ENCODE results near the gene CABLES2. TPM values are rescaled to one million over a fixed set of nuclear protein-coding genes. Genes with fewer than 3 reads are reported as not detected.

The CABLES2 gene
- total RNA-seq, 1 experiment from 2014 or later: 7.5 TPM

DNA sequence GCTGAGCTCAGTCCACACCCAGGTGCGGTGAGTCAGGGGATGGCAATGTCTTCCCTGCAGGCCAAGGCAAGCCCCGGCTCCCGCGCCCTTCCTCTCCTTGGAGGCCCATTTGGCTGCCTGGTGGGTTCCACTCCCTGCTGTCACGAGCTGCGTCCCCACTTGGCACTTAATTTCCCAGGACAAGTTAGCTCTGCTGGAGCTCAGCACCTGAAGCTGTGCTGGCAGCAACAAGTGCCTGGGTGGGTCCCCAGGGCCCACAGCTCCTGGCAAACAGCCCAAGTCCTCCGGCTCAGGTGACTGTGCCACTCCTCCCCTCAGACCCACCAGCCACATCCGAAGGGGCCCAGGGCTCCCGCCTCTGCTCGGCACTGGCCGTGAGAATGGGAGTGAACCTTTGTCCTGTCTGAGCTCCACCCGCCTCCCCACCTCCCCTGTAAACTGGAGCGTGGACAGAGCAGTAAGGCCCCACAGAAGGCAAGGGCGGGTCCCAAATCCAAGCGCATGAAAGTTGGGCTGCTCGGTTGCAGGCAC is 56.9 kb downstream of the CABLES2 start:
- ATAC-seq (no peak), DNase-seq (ENCODE audit: low spot score) (no peak)
- Mint-ChIP-seq H3K27ac (no peak overlapping the region), H3K27me3 (ENCODE audit: low read depth) (no peaks in the 10 kb centered on the region), H3K36me3 (peaks cover 49% of the 10 kb centered on the region), H3K4me1 (peaks cover 2% of the 10 kb centered on the region; the same call in 1 of the 2 replicates), H3K9me3 (peaks cover 9% of the 10 kb centered on the region), H3K4me3 (no peak overlapping the region)
- ChIA-PET POLR2A (no interaction called here), CTCF (interaction anchor here (1.0 to 3.2 kb wide), 4 partner anchors 14 to 33 kb away, joined by 3 to 14 read pairs (median 5); no protein-coding TSS in a partner anchor)
- TF ChIP-seq ZBTB21 (CRISPR knock-in tag; IDR thresholded peaks at IDR 0.05; ENCODE audit: borderline replicate concordance): no peak
- TF ChIP-seq, protein P1, sequence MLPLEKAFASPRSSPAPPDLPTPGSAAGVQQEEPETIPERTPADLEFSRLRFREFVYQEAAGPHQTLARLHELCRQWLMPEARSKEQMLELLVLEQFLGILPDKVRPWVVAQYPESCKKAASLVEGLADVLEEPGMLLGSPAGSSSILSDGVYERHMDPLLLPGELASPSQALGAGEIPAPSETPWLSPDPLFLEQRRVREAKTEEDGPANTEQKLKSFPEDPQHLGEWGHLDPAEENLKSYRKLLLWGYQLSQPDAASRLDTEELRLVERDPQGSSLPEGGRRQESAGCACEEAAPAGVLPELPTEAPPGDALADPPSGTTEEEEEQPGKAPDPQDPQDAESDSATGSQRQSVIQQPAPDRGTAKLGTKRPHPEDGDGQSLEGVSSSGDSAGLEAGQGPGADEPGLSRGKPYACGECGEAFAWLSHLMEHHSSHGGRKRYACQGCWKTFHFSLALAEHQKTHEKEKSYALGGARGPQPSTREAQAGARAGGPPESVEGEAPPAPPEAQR (CRISPR knock-in tag; IDR thresholded peaks at IDR 0.05): no peak

DNA sequence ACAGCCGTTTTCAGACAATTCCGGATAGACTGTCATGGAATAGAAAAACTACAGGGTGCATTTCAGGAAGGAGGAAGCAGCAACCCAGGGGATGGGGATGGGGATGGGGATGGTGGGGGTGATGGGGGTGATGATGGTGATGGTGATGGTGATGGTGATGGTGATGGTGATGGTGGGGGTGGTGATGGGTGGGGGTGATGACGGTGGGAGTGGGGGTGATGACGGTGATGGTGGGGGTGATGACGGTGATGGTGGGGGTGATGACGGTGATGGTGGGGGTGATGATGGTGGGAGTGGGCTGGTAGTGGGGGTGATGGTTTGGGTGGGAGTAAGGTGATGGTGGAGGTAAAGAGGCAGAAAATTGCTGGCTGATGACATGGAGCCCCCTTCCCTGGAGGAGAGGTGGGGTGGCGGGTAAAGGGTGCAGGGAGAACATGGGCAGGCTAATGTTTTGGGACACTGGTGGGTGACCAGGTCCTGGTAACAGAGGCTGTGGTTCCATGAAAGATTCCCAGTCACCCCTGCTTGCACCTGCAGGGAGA is 57.5 kb downstream of the CABLES2 start:
- H3K4me3 Mint-ChIP-seq: no peak overlapping the region
- peaks cover 2% of the 10 kb centered on the region; the same call in 1 of the 2 replicates for H3K4me1 Mint-ChIP-seq
- TF ChIP-seq, protein P2, sequence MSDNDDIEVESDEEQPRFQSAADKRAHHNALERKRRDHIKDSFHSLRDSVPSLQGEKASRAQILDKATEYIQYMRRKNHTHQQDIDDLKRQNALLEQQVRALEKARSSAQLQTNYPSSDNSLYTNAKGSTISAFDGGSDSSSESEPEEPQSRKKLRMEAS (CRISPR knock-in tag; IDR thresholded peaks at IDR 0.05): no peak
- no peak for TF ChIP-seq PRRX2 (CRISPR knock-in tag; IDR thresholded peaks at IDR 0.05)
- no peak for TF ChIP-seq ZBTB21 (CRISPR knock-in tag; IDR thresholded peaks at IDR 0.05; ENCODE audit: borderline replicate concordance)
- TF ChIP-seq, protein P3, sequence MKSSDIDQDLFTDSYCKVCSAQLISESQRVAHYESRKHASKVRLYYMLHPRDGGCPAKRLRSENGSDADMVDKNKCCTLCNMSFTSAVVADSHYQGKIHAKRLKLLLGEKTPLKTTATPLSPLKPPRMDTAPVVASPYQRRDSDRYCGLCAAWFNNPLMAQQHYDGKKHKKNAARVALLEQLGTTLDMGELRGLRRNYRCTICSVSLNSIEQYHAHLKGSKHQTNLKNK (CRISPR knock-in tag; IDR thresholded peaks at IDR 0.05): no peak
- no peak for TF ChIP-seq ETV6 (CRISPR knock-in tag; IDR thresholded peaks at IDR 0.05)
- no peak for TF ChIP-seq TEAD4 (CRISPR knock-in tag; IDR thresholded peaks at IDR 0.05)
- peaks cover 9% of the 10 kb centered on the region for H3K9me3 Mint-ChIP-seq
- DNase-seq (ENCODE audit: low spot score): no peak
- H3K27me3 Mint-ChIP-seq (ENCODE audit: low read depth): no peaks in the 10 kb centered on the region
- no peak overlapping the region for H3K27ac Mint-ChIP-seq
- ChIA-PET POLR2A (no interaction called here), CTCF (interaction anchor here (1.0 to 3.2 kb wide), 3 partner anchors 16 to 33 kb away, joined by 3 to 14 read pairs (median 7); no protein-coding TSS in a partner anchor)
- H3K36me3 Mint-ChIP-seq: peaks cover 52% of the 10 kb centered on the region
- no peak for ATAC-seq

DNA sequence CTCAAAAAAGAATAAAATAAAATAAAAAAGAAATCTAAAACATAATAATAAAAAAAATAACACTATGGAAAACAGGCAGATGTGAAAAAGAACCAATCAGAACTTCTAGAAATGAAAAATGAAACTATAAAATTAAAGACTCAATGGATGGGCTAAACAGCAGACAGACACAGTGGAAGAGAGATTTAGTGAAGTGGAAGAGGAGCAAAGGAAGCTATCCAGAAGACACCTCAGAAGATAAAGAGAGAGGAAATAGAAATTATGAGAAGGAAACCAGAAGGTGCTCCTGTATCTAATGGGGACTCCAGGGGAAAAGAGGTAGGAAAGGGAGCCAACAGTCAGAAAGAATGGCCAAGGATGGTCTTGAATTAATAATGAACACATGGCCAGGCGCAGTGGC is 58.5 kb downstream of the CABLES2 start:
- ChIA-PET CTCF (interaction anchor here (3.2 kb wide), 1 partner anchor 34 kb away, joined by 14 read pairs; no protein-coding TSS in a partner anchor), POLR2A (interaction anchor here (0.6 kb wide), 1 partner anchor 1425 kb away, joined by 4 read pairs; no protein-coding TSS in a partner anchor)
- no peaks in the 10 kb centered on the region for H3K27me3 Mint-ChIP-seq (ENCODE audit: low read depth)
- TF ChIP-seq, protein P2 (CRISPR knock-in tag; IDR thresholded peaks at IDR 0.05): no peak
- TF ChIP-seq RORB (CRISPR knock-in tag; IDR thresholded peaks at IDR 0.05) (no peak), SP1 (CRISPR knock-in tag; conservative IDR thresholded peaks at IDR 0.05) (no peak), CREM (CRISPR knock-in tag; IDR thresholded peaks at IDR 0.05) (no peak), NR2C2 (CRISPR knock-in tag; IDR thresholded peaks at IDR 0.05) (no peak), HMGA2 (CRISPR knock-in tag; IDR thresholded peaks at IDR 0.05) (no peak)
- TF ChIP-seq, protein P4, sequence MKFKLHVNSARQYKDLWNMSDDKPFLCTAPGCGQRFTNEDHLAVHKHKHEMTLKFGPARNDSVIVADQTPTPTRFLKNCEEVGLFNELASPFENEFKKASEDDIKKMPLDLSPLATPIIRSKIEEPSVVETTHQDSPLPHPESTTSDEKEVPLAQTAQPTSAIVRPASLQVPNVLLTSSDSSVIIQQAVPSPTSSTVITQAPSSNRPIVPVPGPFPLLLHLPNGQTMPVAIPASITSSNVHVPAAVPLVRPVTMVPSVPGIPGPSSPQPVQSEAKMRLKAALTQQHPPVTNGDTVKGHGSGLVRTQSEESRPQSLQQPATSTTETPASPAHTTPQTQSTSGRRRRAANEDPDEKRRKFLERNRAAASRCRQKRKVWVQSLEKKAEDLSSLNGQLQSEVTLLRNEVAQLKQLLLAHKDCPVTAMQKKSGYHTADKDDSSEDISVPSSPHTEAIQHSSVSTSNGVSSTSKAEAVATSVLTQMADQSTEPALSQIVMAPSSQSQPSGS (CRISPR knock-in tag; IDR thresholded peaks at IDR 0.05; ENCODE audit: borderline replicate concordance, low read depth): no peak
- TF ChIP-seq, protein P5, sequence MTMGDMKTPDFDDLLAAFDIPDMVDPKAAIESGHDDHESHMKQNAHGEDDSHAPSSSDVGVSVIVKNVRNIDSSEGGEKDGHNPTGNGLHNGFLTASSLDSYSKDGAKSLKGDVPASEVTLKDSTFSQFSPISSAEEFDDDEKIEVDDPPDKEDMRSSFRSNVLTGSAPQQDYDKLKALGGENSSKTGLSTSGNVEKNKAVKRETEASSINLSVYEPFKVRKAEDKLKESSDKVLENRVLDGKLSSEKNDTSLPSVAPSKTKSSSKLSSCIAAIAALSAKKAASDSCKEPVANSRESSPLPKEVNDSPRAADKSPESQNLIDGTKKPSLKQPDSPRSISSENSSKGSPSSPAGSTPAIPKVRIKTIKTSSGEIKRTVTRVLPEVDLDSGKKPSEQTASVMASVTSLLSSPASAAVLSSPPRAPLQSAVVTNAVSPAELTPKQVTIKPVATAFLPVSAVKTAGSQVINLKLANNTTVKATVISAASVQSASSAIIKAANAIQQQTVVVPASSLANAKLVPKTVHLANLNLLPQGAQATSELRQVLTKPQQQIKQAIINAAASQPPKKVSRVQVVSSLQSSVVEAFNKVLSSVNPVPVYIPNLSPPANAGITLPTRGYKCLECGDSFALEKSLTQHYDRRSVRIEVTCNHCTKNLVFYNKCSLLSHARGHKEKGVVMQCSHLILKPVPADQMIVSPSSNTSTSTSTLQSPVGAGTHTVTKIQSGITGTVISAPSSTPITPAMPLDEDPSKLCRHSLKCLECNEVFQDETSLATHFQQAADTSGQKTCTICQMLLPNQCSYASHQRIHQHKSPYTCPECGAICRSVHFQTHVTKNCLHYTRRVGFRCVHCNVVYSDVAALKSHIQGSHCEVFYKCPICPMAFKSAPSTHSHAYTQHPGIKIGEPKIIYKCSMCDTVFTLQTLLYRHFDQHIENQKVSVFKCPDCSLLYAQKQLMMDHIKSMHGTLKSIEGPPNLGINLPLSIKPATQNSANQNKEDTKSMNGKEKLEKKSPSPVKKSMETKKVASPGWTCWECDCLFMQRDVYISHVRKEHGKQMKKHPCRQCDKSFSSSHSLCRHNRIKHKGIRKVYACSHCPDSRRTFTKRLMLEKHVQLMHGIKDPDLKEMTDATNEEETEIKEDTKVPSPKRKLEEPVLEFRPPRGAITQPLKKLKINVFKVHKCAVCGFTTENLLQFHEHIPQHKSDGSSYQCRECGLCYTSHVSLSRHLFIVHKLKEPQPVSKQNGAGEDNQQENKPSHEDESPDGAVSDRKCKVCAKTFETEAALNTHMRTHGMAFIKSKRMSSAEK (CRISPR knock-in tag; IDR thresholded peaks at IDR 0.05; ENCODE audit: borderline replicate concordance): no peak
- TF ChIP-seq, protein P6, sequence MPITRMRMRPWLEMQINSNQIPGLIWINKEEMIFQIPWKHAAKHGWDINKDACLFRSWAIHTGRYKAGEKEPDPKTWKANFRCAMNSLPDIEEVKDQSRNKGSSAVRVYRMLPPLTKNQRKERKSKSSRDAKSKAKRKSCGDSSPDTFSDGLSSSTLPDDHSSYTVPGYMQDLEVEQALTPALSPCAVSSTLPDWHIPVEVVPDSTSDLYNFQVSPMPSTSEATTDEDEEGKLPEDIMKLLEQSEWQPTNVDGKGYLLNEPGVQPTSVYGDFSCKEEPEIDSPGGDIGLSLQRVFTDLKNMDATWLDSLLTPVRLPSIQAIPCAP (CRISPR knock-in tag; IDR thresholded peaks at IDR 0.05): no peak
- TF ChIP-seq, protein P7, sequence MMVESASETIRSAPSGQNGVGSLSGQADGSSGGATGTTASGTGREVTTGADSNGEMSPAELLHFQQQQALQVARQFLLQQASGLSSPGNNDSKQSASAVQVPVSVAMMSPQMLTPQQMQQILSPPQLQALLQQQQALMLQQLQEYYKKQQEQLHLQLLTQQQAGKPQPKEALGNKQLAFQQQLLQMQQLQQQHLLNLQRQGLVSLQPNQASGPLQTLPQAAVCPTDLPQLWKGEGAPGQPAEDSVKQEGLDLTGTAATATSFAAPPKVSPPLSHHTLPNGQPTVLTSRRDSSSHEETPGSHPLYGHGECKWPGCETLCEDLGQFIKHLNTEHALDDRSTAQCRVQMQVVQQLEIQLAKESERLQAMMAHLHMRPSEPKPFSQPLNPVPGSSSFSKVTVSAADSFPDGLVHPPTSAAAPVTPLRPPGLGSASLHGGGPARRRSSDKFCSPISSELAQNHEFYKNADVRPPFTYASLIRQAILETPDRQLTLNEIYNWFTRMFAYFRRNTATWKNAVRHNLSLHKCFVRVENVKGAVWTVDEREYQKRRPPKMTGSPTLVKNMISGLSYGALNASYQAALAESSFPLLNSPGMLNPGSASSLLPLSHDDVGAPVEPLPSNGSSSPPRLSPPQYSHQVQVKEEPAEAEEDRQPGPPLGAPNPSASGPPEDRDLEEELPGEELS (CRISPR knock-in tag; IDR thresholded peaks at IDR 0.05): no peak
- TF ChIP-seq, protein P3 (CRISPR knock-in tag; IDR thresholded peaks at IDR 0.05): no peak
- TF ChIP-seq, protein P8, sequence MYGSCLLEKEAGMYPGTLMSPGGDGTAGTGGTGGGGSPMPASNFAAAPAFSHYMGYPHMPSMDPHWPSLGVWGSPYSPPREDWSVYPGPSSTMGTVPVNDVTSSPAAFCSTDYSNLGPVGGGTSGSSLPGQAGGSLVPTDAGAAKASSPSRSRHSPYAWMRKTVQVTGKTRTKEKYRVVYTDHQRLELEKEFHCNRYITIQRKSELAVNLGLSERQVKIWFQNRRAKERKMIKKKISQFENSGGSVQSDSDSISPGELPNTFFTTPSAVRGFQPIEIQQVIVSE (CRISPR knock-in tag; IDR thresholded peaks at IDR 0.05; ENCODE audit: borderline replicate concordance): no peak
- H3K4me1 Mint-ChIP-seq: peaks cover 2% of the 10 kb centered on the region; the same call in 1 of the 2 replicates
- DNase-seq (ENCODE audit: low spot score) (no peak), ATAC-seq (no peak)
- no peak overlapping the region for H3K4me3 Mint-ChIP-seq
- H3K27ac Mint-ChIP-seq: no peak overlapping the region
- peaks cover 59% of the 10 kb centered on the region for H3K36me3 Mint-ChIP-seq
- H3K9me3 Mint-ChIP-seq: peaks cover 9% of the 10 kb centered on the region
